Lower leg skin (tissue), 4 donors: Measurements from ENCODE around the gene MYRIP. TPM values are rescaled to one million over a fixed set of nuclear protein-coding genes. Genes with fewer than 3 reads are reported as not detected.

ENCODE experiments used
- DNase-seq, 2 donors: peaks; one replicate each; pipeline ENCODE4 v3.0.0-alpha.2; 2019; ENCODE audit warnings: low spot score in 2 of 2
- H3K4me3 ChIP-seq: fragments of 200-600 bp; sonication (generic); 2 replicates; pipeline ENCODE4 v1.5.1; 2017; ENCODE audit warnings: mild to moderate bottlenecking, low read depth; ENCODE audit not compliant: poor library complexity, severe bottlenecking
- CTCF ChIP-seq, 3 donors: fragments of 450-650 bp; IDR thresholded peaks; one replicate each; pipeline ENCODE4 v1.5.1; 2016; ENCODE audit warnings: antibody characterized with exemption in 3 of 3, mild to moderate bottlenecking in 3 of 3, moderate library complexity in 2 of 3
- POLR2A ChIP-seq, 2 donors: fragments of 450-650 bp; IDR thresholded peaks; one replicate each; pipeline ENCODE4 v1.6.1; 2016 to 2017; ENCODE audit warnings: antibody characterized with exemption in 2 of 2, mild to moderate bottlenecking in 1 of 2, moderate library complexity in 1 of 2
- WGBS, 2 donors: methylation state at CpG; one replicate each; pipeline ENCODE4 v1.1.5; 2018; 5-methylcytosine and 5-hydroxymethylcytosine counted together
- intact Hi-C: fragments of 100-400 bp; cut with DNase I; formaldehyde crosslinking; loops from one replicate; pipeline ENCODE4 v1.15.0; 2023; ENCODE audit warnings: low total_unique reads
- total RNA-seq, 4 donors: library from RNA; depleted of rRNA; stranded (reverse); fragments of >200 nt; gene quantifications; one replicate each; pipeline ENCODE4 v1.1.0, GENCODE V29; 2016

MYRIP gene
- total RNA-seq, 4 donors from 2014 or later: 1.2 to 2.9 (median 1.5) TPM

GRCh38 chr3:39803956-39804355 lies 5.5 kb upstream of the MYRIP start:
- intact Hi-C loops: no loop called here
- TF ChIP-seq CTCF (IDR thresholded peaks at IDR 0.05) (no peak), POLR2A (IDR thresholded peaks at IDR 0.05) (no peak)
- 75 to 81% methylated on average over 2 of the region's 2 CpGs for WGBS, 2 donors
- H3K4me3 ChIP-seq: no peak overlapping the region
- no peak for DNase-seq

- no peak for DNase-seq
- no peak for TF ChIP-seq POLR2A (IDR thresholded peaks at IDR 0.05)
- TF ChIP-seq CTCF (IDR thresholded peaks at IDR 0.05): no peak
- intact Hi-C loops: no loop called here
- H3K4me3 ChIP-seq: no peak overlapping the region
- WGBS, 2 donors: 51 to 64% methylated on average over 3 of the region's 3 CpGs
Measured at GRCh38 chr3:39804951-39805350, 4.5 kb upstream of the MYRIP start.

GRCh38 chr3:39805650-39806049 lies 3.8 kb upstream of the MYRIP start:
- TF ChIP-seq POLR2A (IDR thresholded peaks at IDR 0.05) (no peak), CTCF (IDR thresholded peaks at IDR 0.05) (no peak)
- 75 to 82% methylated on average over 2 of the region's 2 CpGs for WGBS, 2 donors
- intact Hi-C loops: no loop called here
- no peak overlapping the region for H3K4me3 ChIP-seq
- no peak for DNase-seq

GRCh38 chr3:39806820-39807219 lies 2.6 kb upstream of the MYRIP start:
- 58 to 61% methylated on average over 1 of the region's 1 CpG for WGBS, 2 donors
- TF ChIP-seq CTCF (IDR thresholded peaks at IDR 0.05) (no peak), POLR2A (IDR thresholded peaks at IDR 0.05) (no peak)
- no peak for DNase-seq
- no peak overlapping the region for H3K4me3 ChIP-seq
- intact Hi-C loops: no loop called here

GRCh38 chr3:39808467-39809180 lies 785 bp upstream of the MYRIP start:
- TF ChIP-seq CTCF (IDR thresholded peaks at IDR 0.05) (no peak), POLR2A (IDR thresholded peaks at IDR 0.05) (no peak)
- H3K4me3 ChIP-seq: no peak overlapping the region
- no peak for DNase-seq
- intact Hi-C loops: no loop called here
- 9 to 11% methylated on average over 26 of the region's 26 CpGs for WGBS, 2 donors
